Motor neuron (in vitro differentiated cells): ENCODE data around the gene PLD1. TPM values are rescaled to one million over a fixed set of nuclear protein-coding genes. Genes with fewer than 3 reads are reported as not detected.
"Not testable (repeated sequence)": the region's sequence is repeated elsewhere in the genome, so short reads cannot be mapped to it uniquely, and the experiment has no call there.

ENCODE experiments used
- ATAC-seq, 8 experiments: fragments of 200-7000 bp; cut with Tn5 transposase; replicated peaks in 6 of 8; 2 replicates each; pipeline ENCODE4 v1.8.0; 2021; ENCODE audit warnings: mild to moderate bottlenecking in 8 of 8, moderate library complexity in 8 of 8
- H3K27ac ChIP-seq, 2 donors: fragments of 250-450 bp; sonication (Bioruptor Pico); 2 replicates each; pipeline ENCODE4 v1.9.0; 2021; ENCODE audit warnings: antibody characterized with exemption in 2 of 2, mild to moderate bottlenecking in 2 of 2, moderate library complexity in 1 of 2
- H3K4me1 ChIP-seq, 2 donors: fragments of 250-450 bp; sonication (Bioruptor Pico); replicated peaks in 1 of 2; 2 replicates each; pipeline ENCODE4 v1.6.1; 2021; ENCODE audit warnings: antibody characterized with exemption in 2 of 2, mild to moderate bottlenecking in 2 of 2, moderate library complexity in 1 of 2
- H3K4me3 ChIP-seq, 5 donors: fragments of 250-450 bp; sonication (Bioruptor Pico); 2 replicates each; pipeline ENCODE4 v1.9.0; 2021; ENCODE audit warnings: antibody characterized with exemption in 5 of 5, mild to moderate bottlenecking in 5 of 5, moderate library complexity in 4 of 5
- WGBS, 10 experiments: fragments of 450-650 bp; shearing (Covaris generic); methylation state at CpG; one replicate each; pipeline ENCODE4 v1.0.0; 2022; 5-methylcytosine and 5-hydroxymethylcytosine counted together
- in situ Hi-C, 9 experiments: fragments of 400-800 bp; cut with MboI; loops; one replicate each; pipeline ENCODE4 v1.15.0; 2021; ENCODE audit warnings: low sequenced_read_pairs in 9 of 9, low pct_unique_long_range_greater_than_20kb in 2 of 9; ENCODE audit not compliant: unreplicated experiment in 9 of 9
- total RNA-seq, 8 experiments: library from RNA; unstranded; fragments of 300-600 nt; gene quantifications; 2 replicates each; pipeline versions ENCODE4 v1.2.3 to v1.2.4, GENCODE V29; 2022

Gene PLD1
- total RNA-seq, 8 experiments from 2014 or later = 0.50 to 76.0 (median 13.7) TPM

DNA sequence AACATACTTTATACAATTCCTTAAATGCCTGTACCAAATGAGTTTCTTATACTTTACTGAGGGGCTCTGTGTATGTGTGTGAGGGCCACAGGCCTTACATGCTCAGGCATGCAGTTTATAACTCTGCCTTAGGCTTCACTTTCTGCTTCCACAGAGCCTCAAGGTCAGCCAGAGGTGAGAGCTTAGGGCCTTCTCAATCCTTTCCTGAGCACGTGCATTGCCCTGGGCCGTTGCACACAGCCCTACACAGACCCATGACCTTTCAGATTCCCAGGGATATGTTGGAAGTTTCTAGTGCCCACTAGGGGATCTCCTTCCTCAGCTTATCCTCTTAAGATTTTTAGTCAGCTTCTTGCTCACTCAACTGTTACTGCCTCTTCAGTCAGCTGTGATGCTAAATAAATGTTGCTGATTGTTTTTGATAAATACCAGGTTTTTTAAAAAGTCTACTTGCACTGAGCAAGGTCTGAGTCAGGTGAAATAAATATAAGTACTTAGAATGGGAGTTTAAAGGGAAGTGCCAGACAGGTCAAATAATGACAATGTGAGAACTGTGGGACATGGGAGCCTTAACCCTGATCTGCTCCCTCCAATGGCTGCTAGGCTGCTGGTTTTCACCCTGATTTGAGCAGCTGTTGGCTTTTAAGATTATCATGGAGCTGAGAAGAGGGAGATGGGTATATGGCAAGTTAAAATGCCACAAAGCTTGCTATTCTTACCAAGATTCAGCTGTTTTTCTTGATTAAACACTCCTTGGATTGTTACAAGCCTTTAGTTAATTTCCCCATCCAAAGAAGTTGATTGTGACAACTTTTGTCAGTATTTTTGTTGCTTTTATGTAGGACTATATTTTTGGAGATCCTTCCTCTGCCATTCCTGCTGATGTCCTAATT lies 169.5 kb downstream of the PLD1 start:
- Histone ChIP-seq H3K4me3 (no peak overlapping the region), H3K27ac (no peak overlapping the region), H3K4me1 (peaks cover 0 to 5% of the 10 kb centered on the region in 2 donors)
- peak in 6 of 8 experiments; percentile 31 to 89 (median 56) for ATAC-seq
- 0 to 32% (median 20%) methylated on average over 1 to 2 of the region's 2 CpGs; no CpG with 5 or more reads in 5 of the 10 experiments for WGBS, 10 experiments
- in situ Hi-C loops = loop anchor here in 2 of 9 experiments (10.0 to 25.0 kb wide), 2 partner anchors 122 to 134 kb away; no protein-coding TSS in a partner anchor

- WGBS, 10 experiments = 11 to 100% (median 88%) methylated on average over 1 of the region's 1 CpG; no CpG with 5 or more reads in 1 of the 10 experiments
- in situ Hi-C loops = loop anchor here in 1 of 9 experiments (25.0 kb wide), 1 partner anchor 126 kb away; no protein-coding TSS in a partner anchor
- no peak for ATAC-seq
- Histone ChIP-seq H3K4me1 (no peaks in the 10 kb centered on the region), H3K27ac (no peak overlapping the region), H3K4me3 (no peak overlapping the region)
Measured at GRCh38 chr3:171636666-171637065, 173.6 kb downstream of the PLD1 start.

GRCh38 chr3:171632766-171633165 lies 177.5 kb downstream of the PLD1 start:
- no peak overlapping the region for H3K27ac ChIP-seq
- no peaks in the 10 kb centered on the region for H3K4me1 ChIP-seq
- no peak for ATAC-seq
- WGBS, 10 experiments = 54 to 100% (median 88%) methylated on average over 1 to 4 of the region's 4 CpGs
- in situ Hi-C loops = loop anchor here in 1 of 9 experiments (25.0 kb wide), 1 partner anchor 130 kb away; no protein-coding TSS in a partner anchor
- H3K4me3 ChIP-seq = no peak overlapping the region

- H3K4me3 ChIP-seq, ATAC-seq, H3K4me1 ChIP-seq, H3K27ac ChIP-seq: not testable (repeated sequence)
- in situ Hi-C loops = loop anchor here in 1 of 9 experiments (25.0 kb wide), 1 partner anchor 136 kb away; no protein-coding TSS in a partner anchor
- 0 to 80% (median 50%) methylated on average over 1 of the region's 2 CpGs; no CpG with 5 or more reads in 6 of the 10 experiments for WGBS, 10 experiments
Measured at GRCh38 chr3:171626799-171627198, 183.5 kb downstream of the PLD1 start.

- Histone ChIP-seq H3K4me3 (no peak overlapping the region), H3K27ac (no peak overlapping the region), H3K4me1 (peaks cover 0 to 5% of the 10 kb centered on the region in 2 donors)
- ATAC-seq = no peak
- WGBS, 10 experiments = 81 to 100% (median 90%) methylated on average over 2 of the region's 2 CpGs; no CpG with 5 or more reads in 4 of the 10 experiments
- in situ Hi-C loops = no loop called here
Measured at GRCh38 chr3:171622126-171622525, 188.2 kb downstream of the PLD1 start.

DNA sequence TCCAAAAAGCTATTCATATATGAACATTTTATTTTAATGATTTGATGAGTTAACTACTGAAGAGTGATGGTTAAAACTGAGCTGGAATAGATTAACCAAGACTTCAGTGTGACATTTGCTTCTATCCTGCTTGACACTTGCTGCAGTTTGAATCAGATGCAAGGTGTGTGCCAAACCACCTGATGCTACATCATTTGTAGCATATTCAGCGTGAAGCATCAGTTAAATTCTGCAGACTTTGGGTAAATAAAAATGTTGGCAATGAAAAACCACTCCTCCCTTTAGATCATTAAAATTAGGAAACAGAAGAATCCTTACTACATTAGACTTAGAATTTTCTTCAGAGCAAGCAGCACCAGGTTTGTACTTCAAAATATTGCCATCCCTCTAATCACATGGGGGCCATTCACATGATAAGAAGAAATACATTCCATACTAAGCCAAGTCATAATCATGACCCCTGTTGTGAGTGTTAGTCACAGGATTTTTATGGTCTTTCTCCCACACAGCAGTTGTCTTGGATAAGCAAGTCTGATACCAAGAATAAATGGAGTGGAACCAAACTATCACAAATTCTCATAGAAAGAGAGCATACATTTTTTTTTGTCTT lies 189.4 kb downstream of the PLD1 start:
- WGBS, 10 experiments = 75 to 89% (median 80%) methylated on average over 1 of the region's 1 CpG; no CpG with 5 or more reads in 5 of the 10 experiments
- Histone ChIP-seq H3K4me1 (peaks cover 0 to 5% of the 10 kb centered on the region in 2 donors), H3K27ac (no peak overlapping the region), H3K4me3 (no peak overlapping the region)
- in situ Hi-C loops = no loop called here
- peak in 1 of 8 experiments; percentile 28 for ATAC-seq

DNA sequence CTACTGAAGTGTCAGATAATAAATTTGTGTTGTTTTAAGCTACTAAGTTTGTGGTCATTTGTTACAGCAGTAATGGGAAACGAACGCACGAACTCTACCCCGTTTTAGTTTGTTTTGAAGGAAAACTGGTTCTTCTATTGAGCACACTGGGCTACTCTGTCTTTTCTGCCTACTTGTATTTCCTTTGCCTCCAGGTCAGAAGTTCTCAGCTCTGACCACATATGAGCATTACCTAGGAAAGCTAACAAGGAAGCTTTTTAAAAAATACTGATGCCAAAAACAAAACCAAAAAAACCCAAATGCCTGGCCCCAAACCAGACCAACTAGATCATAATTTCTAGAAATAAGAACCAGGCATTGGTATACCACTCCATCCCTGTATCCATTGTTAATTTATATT lies 193.5 kb downstream of the PLD1 start:
- no peak for ATAC-seq
- Histone ChIP-seq H3K4me1 (no peaks in the 10 kb centered on the region), H3K27ac (no peak overlapping the region), H3K4me3 (no peak overlapping the region)
- WGBS, 10 experiments = 87 to 100% (median 95%) methylated on average over 1 to 4 of the region's 4 CpGs; no CpG with 5 or more reads in 2 of the 10 experiments
- in situ Hi-C loops = no loop called here

DNA sequence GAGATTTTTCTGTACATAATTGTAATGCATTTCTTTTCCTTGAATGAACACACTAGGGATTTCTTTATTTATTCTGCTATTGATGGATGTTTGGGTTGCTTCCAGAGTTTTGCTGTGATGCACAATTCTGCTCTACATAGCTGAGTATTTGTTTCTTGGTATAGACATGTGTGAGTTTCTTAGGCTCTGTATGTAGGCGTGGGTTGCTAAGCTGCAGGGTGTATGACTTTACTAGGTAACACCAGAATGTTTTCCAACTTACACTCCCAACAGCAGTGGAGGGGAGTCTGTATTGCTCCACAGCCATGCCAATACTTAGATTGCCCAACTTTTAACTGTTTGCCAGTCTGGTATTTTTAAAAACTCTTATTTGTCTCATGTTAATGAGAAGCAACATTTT lies 194.6 kb downstream of the PLD1 start:
- Histone ChIP-seq H3K4me3 (no peak overlapping the region), H3K4me1 (no peaks in the 10 kb centered on the region), H3K27ac (no peak overlapping the region)
- peak in 3 of 8 experiments; percentile 57 to 83 (median 78) for ATAC-seq
- in situ Hi-C loops = no loop called here
- WGBS, 10 experiments = 60 to 100% (median 100%) methylated on average over 1 of the region's 1 CpG; no CpG with 5 or more reads in 5 of the 10 experiments

DNA sequence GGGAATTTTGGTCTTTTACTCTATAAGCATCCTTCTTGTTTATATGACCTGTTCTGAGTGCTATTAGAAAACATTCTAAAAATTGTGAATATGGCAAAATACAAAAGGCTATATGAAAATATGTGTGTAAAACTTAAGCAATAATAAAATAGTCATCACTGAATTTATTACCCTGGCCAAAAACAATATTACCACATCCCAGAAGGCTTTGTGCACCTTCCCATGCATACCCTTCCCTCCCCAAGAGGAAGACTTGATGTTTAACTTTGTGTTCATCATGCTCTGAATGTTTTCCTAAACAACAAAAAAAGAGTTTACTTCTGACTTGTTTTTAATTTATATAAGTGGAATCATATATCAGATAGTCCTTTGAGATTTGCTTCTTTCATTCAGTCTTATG lies 195.0 kb downstream of the PLD1 start:
- in situ Hi-C loops = no loop called here
- ATAC-seq = no peak

DNA sequence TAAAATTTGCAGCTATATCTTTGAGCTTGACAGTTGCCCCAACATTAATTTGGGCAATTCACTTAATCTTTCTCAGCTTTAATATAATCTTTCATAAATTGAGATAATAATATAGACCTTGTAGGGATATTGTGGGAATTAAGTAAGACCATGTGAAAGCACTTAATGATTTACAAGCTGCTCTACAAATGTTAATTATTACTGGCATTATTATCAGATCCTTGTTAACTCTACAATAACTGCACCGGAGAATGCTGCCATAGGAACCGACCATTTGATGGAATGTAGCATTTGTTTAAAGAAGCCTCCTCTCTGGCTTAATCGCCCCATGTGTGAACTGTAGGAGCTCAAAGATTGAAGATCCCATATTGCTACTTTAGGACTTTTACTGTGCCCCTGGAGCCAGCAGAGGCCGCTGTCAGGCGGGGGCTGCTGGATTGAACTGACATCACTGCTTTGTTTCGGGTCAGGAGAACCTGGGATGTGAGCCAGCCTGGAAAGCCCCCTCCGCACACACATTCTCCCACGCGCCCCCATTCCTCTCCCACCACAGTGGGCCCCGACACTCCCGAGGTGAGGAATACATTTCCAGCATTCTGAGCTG lies 195.9 kb downstream of the PLD1 start:
- Histone ChIP-seq H3K27ac (no peak overlapping the region), H3K4me1 (no peaks in the 10 kb centered on the region), H3K4me3 (no peak overlapping the region)
- WGBS, 10 experiments = 0 to 83% (median 26%) methylated on average over 1 to 5 of the region's 11 CpGs; no CpG with 5 or more reads in 1 of the 10 experiments
- peak in 3 of 8 experiments; percentile 43 to 77 (median 48) for ATAC-seq
- in situ Hi-C loops = no loop called here

More for the DNA sequence above, 195.0 kb downstream of the PLD1 start:
- no peak overlapping the region for H3K27ac ChIP-seq
- no peaks in the 10 kb centered on the region for H3K4me1 ChIP-seq
- no peak overlapping the region for H3K4me3 ChIP-seq

- Histone ChIP-seq H3K4me1 (no peaks in the 10 kb centered on the region), H3K4me3 (no peak overlapping the region), H3K27ac (no peak overlapping the region)
- in situ Hi-C loops = no loop called here
- 13 to 100% (median 100%) methylated on average over 1 of the region's 1 CpG; no CpG with 5 or more reads in 1 of the 10 experiments for WGBS, 10 experiments
- no peak for ATAC-seq
Measured at GRCh38 chr3:171607452-171607851, 202.8 kb downstream of the PLD1 start.

GRCh38 chr3:171606151-171606751 lies 204.0 kb downstream of the PLD1 start:
- 39 to 95% (median 77%) methylated on average over 2 to 6 of the region's 6 CpGs for WGBS, 10 experiments
- ATAC-seq = no peak
- H3K27ac ChIP-seq = no peak overlapping the region
- no peaks in the 10 kb centered on the region for H3K4me1 ChIP-seq
- no peak overlapping the region for H3K4me3 ChIP-seq
- in situ Hi-C loops = no loop called here
